ENCODE data around the gene DPM2. TPM values are rescaled to one million over a fixed set of nuclear protein-coding genes. Genes with fewer than 3 reads are reported as not detected.

Gene DPM2
- total RNA-seq, 1 donor from 2014 or later = 32.7 TPM

- FAIRE-seq (no peak), DNase-seq (ENCODE audit: low read depth) (no peak)
- TF ChIP-seq CTCF (IDR thresholded peaks at IDR 0.05; ENCODE audit: insufficient read depth, low read depth, low read length) = no peak
- TF ChIP-seq EZH2 (IDR thresholded peaks at IDR 0.05; ENCODE audit: insufficient read depth, low read length) = no peak
- Mint-ChIP-seq H3K9me3 (ENCODE audit: unreplicated experiment) (no peaks in the 10 kb centered on the region), H3K27ac (ENCODE audit: unreplicated experiment) (no peak overlapping the region), H3K27me3 (ENCODE audit: low read depth, unreplicated experiment) (peaks cover 1% of the 10 kb centered on the region), H3K36me3 (ENCODE audit: low read depth, unreplicated experiment) (peaks cover 9% of the 10 kb centered on the region), H3K4me3 (ENCODE audit: unreplicated experiment) (no peak overlapping the region), H3K4me1 (ENCODE audit: low read depth, unreplicated experiment) (peaks cover 17% of the 10 kb centered on the region)
- Histone ChIP-seq H3K36me3 (ENCODE audit: insufficient read depth, low read length) (no peaks in the 10 kb centered on the region), H3K9ac (ENCODE audit: low read length) (no peak overlapping the region), H4K20me1 (ENCODE audit: insufficient read depth, low read length) (peaks cover 29% of the 10 kb centered on the region), H3K79me2 (ENCODE audit: insufficient read depth, low read length) (peaks cover 39% of the 10 kb centered on the region), H3K4me1 (ENCODE audit: insufficient read depth, low read length) (peaks cover 40% of the 10 kb centered on the region), H2AFZ (ENCODE audit: low read depth, low read length) (no peak overlapping the region), H3K4me2 (ENCODE audit: low read length) (peak overlapping the region; percentile 97), H3K27ac (ENCODE audit: low read depth, low read length) (no peak overlapping the region), H3K4me3 (ENCODE audit: insufficient read depth, low read depth, low read length) (no peak overlapping the region), H3K9me3 (ENCODE audit: insufficient read depth, low read depth, low read length) (no peaks in the 10 kb centered on the region), H3K27me3 (ENCODE audit: insufficient read depth, low read length) (no peaks in the 10 kb centered on the region)
Measured at GRCh38 chr9:127934986-127935385, 2.7 kb downstream of the DPM2 start.

GRCh38 chr9:127934248-127934647 is 3.4 kb downstream of the DPM2 start:
- Mint-ChIP-seq H3K27me3 (ENCODE audit: low read depth, unreplicated experiment) (peaks cover 1% of the 10 kb centered on the region), H3K36me3 (ENCODE audit: low read depth, unreplicated experiment) (peaks cover 9% of the 10 kb centered on the region), H3K9me3 (ENCODE audit: unreplicated experiment) (no peaks in the 10 kb centered on the region), H3K27ac (ENCODE audit: unreplicated experiment) (peak overlapping the region; percentile 69), H3K4me1 (ENCODE audit: low read depth, unreplicated experiment) (peaks cover 17% of the 10 kb centered on the region), H3K4me3 (ENCODE audit: unreplicated experiment) (peak overlapping the region; percentile 67)
- no peaks in the 10 kb centered on the region for H3K36me3 ChIP-seq (ENCODE audit: insufficient read depth, low read length)
- peaks cover 36% of the 10 kb centered on the region for H4K20me1 ChIP-seq (ENCODE audit: insufficient read depth, low read length)
- no peaks in the 10 kb centered on the region for H3K27me3 ChIP-seq (ENCODE audit: insufficient read depth, low read length)
- no peak overlapping the region for H3K4me3 ChIP-seq (ENCODE audit: insufficient read depth, low read depth, low read length)
- peaks cover 40% of the 10 kb centered on the region for H3K4me1 ChIP-seq (ENCODE audit: insufficient read depth, low read length)
- DNase-seq (ENCODE audit: low read depth) (no peak), FAIRE-seq (no peak)
- H3K9ac ChIP-seq (ENCODE audit: low read length) = no peak overlapping the region
- TF ChIP-seq EZH2 (IDR thresholded peaks at IDR 0.05; ENCODE audit: insufficient read depth, low read length) (no peak), CTCF (IDR thresholded peaks at IDR 0.05; ENCODE audit: insufficient read depth, low read depth, low read length) (no peak)
- H3K27ac ChIP-seq (ENCODE audit: low read depth, low read length) = no peak overlapping the region
- H3K4me2 ChIP-seq (ENCODE audit: low read length) = no peak overlapping the region
- no peak overlapping the region for H2AFZ ChIP-seq (ENCODE audit: low read depth, low read length)
- H3K79me2 ChIP-seq (ENCODE audit: insufficient read depth, low read length) = peaks cover 39% of the 10 kb centered on the region
- H3K9me3 ChIP-seq (ENCODE audit: insufficient read depth, low read depth, low read length) = no peaks in the 10 kb centered on the region

- Mint-ChIP-seq H3K4me3 (ENCODE audit: unreplicated experiment) (peak overlapping the region; percentile 77), H3K27me3 (ENCODE audit: low read depth, unreplicated experiment) (peaks cover 11% of the 10 kb centered on the region), H3K9me3 (ENCODE audit: unreplicated experiment) (no peaks in the 10 kb centered on the region), H3K27ac (ENCODE audit: unreplicated experiment) (peak overlapping the region; percentile 88), H3K4me1 (ENCODE audit: low read depth, unreplicated experiment) (peaks cover 15% of the 10 kb centered on the region), H3K36me3 (ENCODE audit: low read depth, unreplicated experiment) (peaks cover 9% of the 10 kb centered on the region)
- Histone ChIP-seq H3K79me2 (ENCODE audit: insufficient read depth, low read length) (peaks cover 26% of the 10 kb centered on the region), H3K4me1 (ENCODE audit: insufficient read depth, low read length) (peaks cover 44% of the 10 kb centered on the region), H2AFZ (ENCODE audit: low read depth, low read length) (peak overlapping the region; percentile 71), H3K27ac (ENCODE audit: low read depth, low read length) (peak overlapping the region; percentile 86), H4K20me1 (ENCODE audit: insufficient read depth, low read length) (peaks cover 39% of the 10 kb centered on the region), H3K9ac (ENCODE audit: low read length) (peak overlapping the region; percentile 78), H3K4me3 (ENCODE audit: insufficient read depth, low read depth, low read length) (peak overlapping the region; percentile 59), H3K4me2 (ENCODE audit: low read length) (peak overlapping the region; percentile 89), H3K27me3 (ENCODE audit: insufficient read depth, low read length) (no peaks in the 10 kb centered on the region), H3K36me3 (ENCODE audit: insufficient read depth, low read length) (no peaks in the 10 kb centered on the region), H3K9me3 (ENCODE audit: insufficient read depth, low read depth, low read length) (no peaks in the 10 kb centered on the region)
- FAIRE-seq (no peak), DNase-seq (ENCODE audit: low read depth) (peak; percentile 68)
- TF ChIP-seq EZH2 (IDR thresholded peaks at IDR 0.05; ENCODE audit: insufficient read depth, low read length) (no peak), CTCF (IDR thresholded peaks at IDR 0.05; ENCODE audit: insufficient read depth, low read depth, low read length) (no peak)
Measured at GRCh38 chr9:127931092-127931881, 6.4 kb downstream of the DPM2 start.
